Measurements from ENCODE around the gene PAM. TPM values are rescaled to one million over a fixed set of nuclear protein-coding genes. Genes with fewer than 3 reads are reported as not detected.

Gene PAM
- total RNA-seq, 1 experiment from 2014 or later: 257 TPM

- TF ChIP-seq, protein P1, sequence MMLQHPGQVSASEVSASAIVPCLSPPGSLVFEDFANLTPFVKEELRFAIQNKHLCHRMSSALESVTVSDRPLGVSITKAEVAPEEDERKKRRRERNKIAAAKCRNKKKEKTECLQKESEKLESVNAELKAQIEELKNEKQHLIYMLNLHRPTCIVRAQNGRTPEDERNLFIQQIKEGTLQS (IDR thresholded peaks at IDR 0.05): no peak
- TF ChIP-seq, protein P2, sequence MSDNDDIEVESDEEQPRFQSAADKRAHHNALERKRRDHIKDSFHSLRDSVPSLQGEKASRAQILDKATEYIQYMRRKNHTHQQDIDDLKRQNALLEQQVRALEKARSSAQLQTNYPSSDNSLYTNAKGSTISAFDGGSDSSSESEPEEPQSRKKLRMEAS (IDR thresholded peaks at IDR 0.05): no peak
- TF ChIP-seq CEBPB (IDR thresholded peaks at IDR 0.05; ENCODE audit: low read depth) (no peak), EGR1 (IDR thresholded peaks at IDR 0.05; ENCODE audit: low read depth) (no peak), SRF (IDR thresholded peaks at IDR 0.05; ENCODE audit: low read depth) (no peak), ZNF274 (IDR thresholded peaks at IDR 0.05; ENCODE audit: low read depth, low read length) (no peak)
Measured at GRCh38 chr5:102711525-102712385, 43.4 kb upstream of the PAM start (continued).

- no peak overlapping the region for H3K27ac ChIP-seq (ENCODE audit: low read depth, low read length)
- no peaks in the 10 kb centered on the region for H3K9me2 ChIP-seq (ENCODE audit: insufficient read depth)
- no peak overlapping the region for H3K9ac ChIP-seq (ENCODE audit: low read length)
- DNase-seq (ENCODE audit: low read depth, low spot score) (no peak), ATAC-seq (no peak)
- peaks cover 12 to 27% of the 10 kb centered on the region in 2 experiments for H3K4me1 ChIP-seq (ENCODE audit: control insufficient read depth in 1 of 2, insufficient read depth in 2 of 2, low read length in 2 of 2)
- no peaks in the 10 kb centered on the region for H3K36me3 ChIP-seq (ENCODE audit: control insufficient read depth in 1 of 2, insufficient read depth in 2 of 2, low read length in 2 of 2)
- intact Hi-C loops (cut with micrococcal nuclease): no loop called here
- ChIA-PET POLR2A (no interaction called here), RAD21 (ENCODE audit: low non-redundant PET in 1 of 2, low total read pairs in 2 of 2, uncharacterized antibody in 2 of 2, unreplicated experiment in 2 of 2) (no interaction called here), CTCF (no interaction called here)
- H3K9me3 ChIP-seq (ENCODE audit: control insufficient read depth in 1 of 2, insufficient read depth in 1 of 2, low read depth in 1 of 2, low read length in 2 of 2): no peaks in the 10 kb centered on the region
- no peak overlapping the region for H3K4me3 ChIP-seq (replicated peaks in 1 of 2; ENCODE audit: low read depth in 1 of 2, low read length in 2 of 2)
- H4K20me1 ChIP-seq (ENCODE audit: insufficient read depth): no peaks in the 10 kb centered on the region
- H3K4me2 ChIP-seq (ENCODE audit: low read length): no peak overlapping the region
- H2AFZ ChIP-seq (ENCODE audit: low read depth, low read length, poor library complexity, severe bottlenecking): no peak overlapping the region
- no TSS peak for BruUV-seq (replicated peaks)
- no peaks in the 10 kb centered on the region for H3K79me2 ChIP-seq (ENCODE audit: insufficient read depth, low read length)
- no peaks in the 10 kb centered on the region for H3K27me3 ChIP-seq (ENCODE audit: insufficient read depth, low read length)
- TF ChIP-seq REST (IDR thresholded peaks at IDR 0.05; ENCODE audit: low read depth): no peak
Measured at GRCh38 chr5:102713278-102713677, 41.8 kb upstream of the PAM start.
